WTC11 (cell line): ENCODE data around the gene GOSR1. TPM values are rescaled to one million over a fixed set of nuclear protein-coding genes. Genes with fewer than 3 reads are reported as not detected.
A peak's percentile ranks its signal among the peaks of the same experiment; 100 is the strongest.
"Not testable (repeated sequence)": the region's sequence is repeated elsewhere in the genome, so short reads cannot be mapped to it uniquely, and the experiment has no call there.

Source experiments
- ATAC-seq: fragments of 200-7000 bp; cut with Tn5 transposase; 2 replicates; pipeline ENCODE4 v1.10.0; 2021; ENCODE audit warnings: mild to moderate bottlenecking, moderate library complexity
- CTCF ChIA-PET: fragments of 300-600 bp; sonication (Branson Sonifier 250); formaldehyde crosslinking; loops from one replicate; lab custom pipeline; 2021; ENCODE audit warnings: antibody characterized with exemption; lab: Charles Lee
- POLR2A ChIA-PET: fragments of 350-600 bp; sonication (Branson Sonifier 250); formaldehyde crosslinking; loops from one replicate; lab custom pipeline; 2021; ENCODE audit warnings: antibody characterized with exemption; lab: Charles Lee
- DNase-seq: peaks from one replicate; pipeline ENCODE4 v3.0.0; 2021; ENCODE audit warnings: low spot score
- H3K27ac Mint-ChIP-seq: 2 replicates; pipeline ENCODE4 v1.8.0; 2021; ENCODE audit warnings: mixed read lengths
- H3K27me3 Mint-ChIP-seq: 2 replicates; pipeline ENCODE4 v1.8.0; 2021; ENCODE audit warnings: low read depth, mild to moderate bottlenecking, moderate library complexity, mixed read lengths
- H3K36me3 Mint-ChIP-seq: 2 replicates; pipeline ENCODE4 v1.8.0; 2021; ENCODE audit warnings: mixed read lengths
- H3K4me1 Mint-ChIP-seq: 2 replicates; pipeline ENCODE4 v1.8.0; 2022; ENCODE audit warnings: mixed read lengths
- H3K4me3 Mint-ChIP-seq: 2 replicates; pipeline ENCODE4 v1.8.0; 2021; ENCODE audit warnings: mild to moderate bottlenecking, moderate library complexity, mixed read lengths
- H3K9me3 Mint-ChIP-seq: 2 replicates; pipeline ENCODE4 v1.8.0; 2021; ENCODE audit warnings: mixed read lengths
- ELF4 ChIP-seq: sonication (generic); formaldehyde crosslinking; IDR thresholded peaks from 2 replicates; pipeline ENCODE4 v1.8.1; 2022; ENCODE audit warnings: low read depth, mild to moderate bottlenecking, moderate library complexity, missing genetic modification reagents
- ZNF219 ChIP-seq: sonication (generic); formaldehyde crosslinking; IDR thresholded peaks from 2 replicates; pipeline ENCODE4 v1.8.0; 2023; ENCODE audit warnings: missing genetic modification reagents, mild to moderate bottlenecking, borderline replicate concordance
- ZNF416 ChIP-seq: fragments of 250-450 bp; sonication (Bioruptor Pico); IDR thresholded peaks from 2 replicates; pipeline ENCODE4 v1.9.0; 2021; ENCODE audit warnings: mild to moderate bottlenecking, inconsistent platforms
- ZNF423 ChIP-seq: fragments of 250-450 bp; sonication (Bioruptor Pico); IDR thresholded peaks from 2 replicates; pipeline ENCODE4 v2.1.2; 2022; ENCODE audit warnings: mild to moderate bottlenecking, moderate library complexity
- total RNA-seq: library from RNA; stranded (reverse); gene quantifications from 3 replicates; pipeline ENCODE4 v1.2.3, GENCODE V29; 2021

The GOSR1 gene
- total RNA-seq, 1 experiment from 2014 or later: 37.4 TPM

DNA sequence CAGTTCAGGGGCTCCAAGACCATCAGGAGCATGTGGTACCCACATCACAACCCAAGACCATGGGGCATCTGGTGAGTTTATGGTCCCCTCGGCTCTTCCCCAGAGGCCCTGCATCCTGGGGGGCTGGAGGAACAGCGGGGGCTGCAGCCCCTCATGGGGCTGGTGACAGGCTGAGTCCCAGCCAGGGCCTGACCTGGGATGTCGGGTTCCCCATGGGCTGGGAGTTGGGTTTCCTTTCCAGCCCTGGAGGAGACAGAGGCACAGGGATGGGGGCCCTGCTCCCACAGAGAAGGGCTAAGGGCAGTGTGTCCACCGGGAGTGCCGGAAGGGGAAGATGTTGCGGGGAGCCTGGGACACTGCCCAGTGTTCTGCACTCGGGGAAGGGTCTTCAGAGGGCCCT, 82.4 kb downstream of the GOSR1 start:
- H3K4me1 Mint-ChIP-seq: peaks cover 4% of the 10 kb centered on the region
- no peak for ATAC-seq
- peaks cover 5% of the 10 kb centered on the region; the same call in 1 of the 2 replicates for H3K9me3 Mint-ChIP-seq
- no peak overlapping the region for H3K27ac Mint-ChIP-seq
- POLR2A ChIA-PET: no interaction called here
- TF ChIP-seq ZNF219 (no peak), ZNF416 (CRISPR knock-in tag) (no peak), ELF4 (CRISPR knock-in tag) (no peak)
- TF ChIP-seq, all 79 proteins: peak for 0
- H3K36me3 Mint-ChIP-seq: no peaks in the 10 kb centered on the region
- peaks cover 5% of the 10 kb centered on the region for H3K27me3 Mint-ChIP-seq
- no peak for DNase-seq
- H3K4me3 Mint-ChIP-seq: no peak overlapping the region
- CTCF ChIA-PET: no interaction called here

DNA sequence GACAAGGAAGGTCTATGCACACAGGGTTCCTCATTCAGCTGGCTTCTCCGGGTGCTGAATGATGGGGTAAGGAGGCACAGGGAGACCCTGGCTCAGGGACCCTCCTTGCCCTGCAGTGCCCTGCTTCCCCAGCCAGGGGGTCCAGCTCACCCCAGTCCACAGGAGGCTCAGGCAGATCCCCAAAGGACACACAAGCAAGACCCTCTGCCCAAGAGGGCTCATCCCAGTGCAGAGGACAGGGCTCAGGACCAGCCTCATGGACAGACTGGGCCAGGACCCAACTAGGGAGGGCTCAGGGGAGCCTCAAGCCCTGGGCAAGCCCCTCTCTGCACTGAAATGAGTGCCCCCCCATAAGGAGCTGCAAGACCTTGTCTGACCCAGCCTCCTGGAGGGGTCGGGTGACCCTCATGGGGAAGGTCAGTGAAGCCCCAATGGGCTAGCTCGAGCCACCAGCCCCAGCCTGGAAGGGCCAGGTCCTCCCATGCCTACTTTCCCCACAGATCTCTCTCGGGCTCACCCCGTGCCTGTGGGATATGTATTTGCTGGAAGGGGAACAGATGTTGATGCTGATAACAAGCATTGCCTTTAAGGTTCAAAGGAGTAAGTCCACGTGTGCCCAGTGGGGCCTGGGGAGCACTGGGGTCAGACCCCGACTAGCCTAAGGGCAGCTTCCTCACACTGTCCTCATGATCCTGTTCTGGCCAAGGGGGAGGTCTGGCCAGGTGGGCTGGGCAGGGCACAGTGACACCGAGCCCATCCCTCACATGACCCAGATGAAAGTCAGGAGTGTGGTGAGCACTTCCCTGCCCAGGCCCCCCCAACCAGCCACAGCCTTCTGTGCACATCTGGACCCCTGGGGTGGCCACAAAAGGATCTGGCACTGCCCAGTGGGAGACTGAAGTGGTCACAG, 83.2 kb downstream of the GOSR1 start:
- H3K4me3 Mint-ChIP-seq, H3K9me3 Mint-ChIP-seq, POLR2A ChIA-PET, H3K4me1 Mint-ChIP-seq, ATAC-seq, H3K27me3 Mint-ChIP-seq, H3K36me3 Mint-ChIP-seq, H3K27ac Mint-ChIP-seq, CTCF ChIA-PET, DNase-seq: not testable (repeated sequence)

DNA sequence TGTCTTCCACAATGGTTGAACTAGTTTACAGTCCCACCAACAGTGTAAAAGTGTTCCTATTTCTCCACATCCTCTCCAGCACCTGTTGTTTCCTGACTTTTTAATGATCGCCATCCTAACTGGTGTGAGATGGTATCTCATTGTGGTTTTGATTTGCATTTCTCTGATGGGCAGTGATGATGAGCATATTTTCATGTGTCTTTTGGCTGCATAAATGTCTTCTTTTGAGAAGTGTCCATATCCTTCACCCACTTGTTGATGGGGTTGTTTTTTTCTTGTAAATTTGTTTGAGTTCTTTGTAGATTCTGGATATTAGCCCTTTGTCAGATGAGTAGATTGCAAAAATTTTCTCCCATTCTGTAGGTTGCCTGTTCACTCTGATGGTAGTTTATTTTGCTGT, 84.6 kb downstream of the GOSR1 start:
- H3K36me3 Mint-ChIP-seq, CTCF ChIA-PET, H3K9me3 Mint-ChIP-seq, POLR2A ChIA-PET, H3K27ac Mint-ChIP-seq, H3K27me3 Mint-ChIP-seq, H3K4me3 Mint-ChIP-seq, ATAC-seq, DNase-seq: not testable (repeated sequence)
- H3K4me1 Mint-ChIP-seq: peaks cover 15% of the 10 kb centered on the region

DNA sequence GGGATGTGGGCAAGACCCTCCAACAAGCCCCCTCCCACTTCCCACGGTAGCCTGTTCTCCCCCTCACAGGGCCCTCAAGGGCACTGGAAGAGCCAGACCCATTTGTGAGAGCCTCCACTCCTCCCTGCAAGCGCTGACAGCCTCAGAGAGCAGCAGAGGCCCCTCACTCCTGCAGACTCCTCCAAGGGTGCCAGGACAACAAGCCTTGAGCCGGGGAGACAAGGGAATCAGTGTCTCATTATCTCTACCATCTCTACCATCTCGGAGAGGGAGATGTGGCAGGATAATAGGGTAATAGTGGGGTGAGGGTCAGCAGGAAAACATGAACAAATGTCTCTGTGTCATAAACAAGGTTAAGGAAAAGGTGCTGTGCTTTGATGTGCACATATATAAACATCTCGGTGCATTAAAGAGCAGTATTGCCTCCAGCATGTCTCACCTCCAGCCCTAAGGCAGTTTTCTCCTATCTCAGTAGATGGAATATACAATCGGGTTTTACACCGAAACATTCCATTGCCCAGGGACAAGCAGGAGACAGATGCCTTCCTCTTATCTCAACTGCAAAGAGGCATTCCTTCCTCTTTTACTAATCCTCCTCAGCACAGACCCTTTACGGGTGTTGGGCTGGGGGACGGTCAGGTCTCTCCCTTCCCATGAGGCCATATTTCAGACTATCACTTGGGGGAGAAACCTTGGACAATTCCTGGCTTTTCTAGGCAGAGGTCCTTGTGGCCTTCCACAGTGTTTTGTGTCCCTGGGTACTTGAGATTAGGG, 86.1 kb downstream of the GOSR1 start:
- H3K4me1 Mint-ChIP-seq: peaks cover 15% of the 10 kb centered on the region
- POLR2A ChIA-PET, ATAC-seq, H3K27ac Mint-ChIP-seq, DNase-seq, CTCF ChIA-PET, H3K4me3 Mint-ChIP-seq, H3K36me3 Mint-ChIP-seq, H3K9me3 Mint-ChIP-seq, H3K27me3 Mint-ChIP-seq: not testable (repeated sequence)

DNA sequence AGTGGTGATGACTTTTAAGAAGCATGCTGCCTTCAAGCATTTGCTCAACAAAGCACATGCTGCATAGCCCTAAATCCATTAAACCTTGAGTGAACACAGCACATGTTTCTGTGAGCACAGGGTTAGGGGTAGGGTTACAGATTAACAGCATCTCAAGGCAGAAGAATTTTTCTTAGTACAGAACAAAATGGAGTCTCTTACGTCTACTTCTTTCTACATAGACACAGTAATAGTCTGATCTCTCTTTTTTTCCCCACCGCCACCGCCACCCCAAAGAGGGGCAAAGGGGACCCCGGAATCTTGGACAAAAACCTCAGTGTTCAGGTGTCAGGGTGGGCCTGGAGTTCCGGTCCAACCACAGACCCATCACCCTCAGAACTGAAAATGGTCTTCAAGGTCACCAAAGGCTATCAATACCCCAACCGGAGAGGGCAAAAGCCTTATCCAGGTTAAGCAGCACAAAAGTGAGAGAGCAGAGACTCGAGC, 86.7 kb downstream of the GOSR1 start:
- ATAC-seq, H3K9me3 Mint-ChIP-seq, H3K4me3 Mint-ChIP-seq, H3K27ac Mint-ChIP-seq, H3K36me3 Mint-ChIP-seq, POLR2A ChIA-PET, DNase-seq, CTCF ChIA-PET, H3K27me3 Mint-ChIP-seq: not testable (repeated sequence)
- peaks cover 15% of the 10 kb centered on the region for H3K4me1 Mint-ChIP-seq

DNA sequence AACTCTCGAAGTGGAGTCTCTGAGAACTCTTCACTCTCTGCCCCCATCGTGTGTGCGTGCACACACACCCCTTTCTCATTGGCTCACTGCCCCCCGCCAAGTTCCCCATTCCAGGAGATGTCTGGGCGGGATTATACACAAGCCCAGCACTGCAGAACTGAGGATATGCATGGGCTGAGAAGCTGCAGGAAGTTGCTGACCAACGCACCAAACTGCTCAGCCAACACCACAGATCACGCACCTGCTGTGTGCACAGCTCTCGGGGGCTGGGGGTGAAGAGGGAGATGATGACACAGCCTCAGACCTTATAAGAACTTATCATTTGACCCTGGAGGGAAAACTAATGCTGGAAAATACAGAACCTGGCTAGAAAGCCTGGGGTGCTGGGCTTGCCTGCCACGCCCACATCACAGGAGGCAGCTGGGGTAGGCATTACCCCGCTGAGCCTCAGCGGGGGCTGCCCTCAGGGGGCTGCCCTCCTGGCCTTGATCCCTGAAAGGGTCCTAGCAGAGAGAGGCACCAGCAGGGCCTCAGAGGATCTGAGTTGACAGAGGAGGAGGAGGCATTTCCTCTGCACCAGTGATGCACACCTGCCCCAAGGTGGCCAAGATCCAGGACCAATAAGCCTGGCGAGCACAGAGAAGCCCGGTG, 87.3 kb downstream of the GOSR1 start:
- not testable (repeated sequence) for H3K9me3 Mint-ChIP-seq, H3K27me3 Mint-ChIP-seq, DNase-seq, H3K36me3 Mint-ChIP-seq, ATAC-seq, H3K27ac Mint-ChIP-seq, H3K4me3 Mint-ChIP-seq
- CTCF ChIA-PET: interaction anchor here (1.6 to 2.5 kb wide), 2 partner anchors 9 to 152 kb away, joined by 3 to 7 read pairs; no protein-coding TSS in a partner anchor
- POLR2A ChIA-PET: interaction anchor here (0.6 kb wide), 1 partner anchor 32 kb away, joined by 6 read pairs; no protein-coding TSS in a partner anchor
- TF ChIP-seq ZNF423: 0 out of 2 replicates have a peak, but pooled peaks have one; percentile 13
- H3K4me1 Mint-ChIP-seq: peaks cover 15% of the 10 kb centered on the region
